Thyroid gland (tissue), 4 donors: ENCODE measurements around the gene ADARB1. TPM values are rescaled to one million over a fixed set of nuclear protein-coding genes. Genes with fewer than 3 reads are reported as not detected.

Source experiments
- DNase-seq, 2 donors: peaks; one replicate each; pipeline ENCODE4 v3.0.0-alpha.2; 2019
- H3K27ac ChIP-seq, 3 donors: fragments of 200-600 bp; sonication (generic); 1 replicate in 2 of 3; 2 replicates in 1 of 3; pipeline ENCODE4 v1.5.1; 2016 to 2019; ENCODE audit warnings: mild to moderate bottlenecking in 1 of 3, moderate library complexity in 1 of 3
- H3K27me3 ChIP-seq: fragments of 200-600 bp; sonication (generic); one replicate; pipeline ENCODE4 v1.5.1; 2019
- H3K36me3 ChIP-seq, 2 donors: fragments of 200-600 bp; sonication (generic); one replicate each; pipeline ENCODE4 v1.5.1; 2016 to 2019
- H3K4me1 ChIP-seq, 2 donors: fragments of 200-600 bp; sonication (generic); one replicate each; pipeline ENCODE4 v1.5.1; 2017 to 2019
- H3K4me3 ChIP-seq, 3 donors: fragments of 200-600 bp; sonication (generic); replicated peaks in 1 of 3; 1 replicate in 2 of 3; 2 replicates in 1 of 3; pipeline ENCODE4 v1.5.1; 2016; ENCODE audit warnings: mild to moderate bottlenecking in 1 of 3
- H3K9me3 ChIP-seq: fragments of 200-600 bp; sonication (generic); one replicate; pipeline ENCODE4 v1.5.1; 2017
- POLR2A ChIP-seq, 2 donors: fragments of 450-650 bp; IDR thresholded peaks; one replicate each; pipeline ENCODE4 v1.6.1; 2017; ENCODE audit warnings: antibody characterized with exemption in 2 of 2, mild to moderate bottlenecking in 2 of 2, moderate library complexity in 1 of 2
- WGBS, 2 donors: methylation state at CpG; one replicate each; pipeline ENCODE4 v1.1.5; 2017; 5-methylcytosine and 5-hydroxymethylcytosine counted together
- intact Hi-C: fragments of 100-400 bp; cut with DNase I; formaldehyde crosslinking; loops from one replicate; pipeline ENCODE4 v1.15.1; 2023
- total RNA-seq, 4 donors: library from RNA; depleted of rRNA; stranded (reverse); fragments of >200 nt; gene quantifications; one replicate each; pipeline ENCODE4 v1.2.3, GENCODE V29; 2016
- TF ChIP-seq, protein P1 (sequence below), 6 experiments: fragments of 200-600 bp in 3 of 6; fragments of 450-650 bp in 3 of 6; sonication (generic) in 3 of 6; IDR thresholded peaks; one replicate each; pipeline ENCODE4 v1.5.1; 2016 to 2019; ENCODE audit warnings: antibody characterized with exemption in 6 of 6, mild to moderate bottlenecking in 2 of 6, inconsistent platforms in 1 of 6, moderate library complexity in 1 of 6

ADARB1 gene
- total RNA-seq, 4 donors from 2014 or later, result 5.0 to 20.2 (median 10.1) TPM

DNA sequence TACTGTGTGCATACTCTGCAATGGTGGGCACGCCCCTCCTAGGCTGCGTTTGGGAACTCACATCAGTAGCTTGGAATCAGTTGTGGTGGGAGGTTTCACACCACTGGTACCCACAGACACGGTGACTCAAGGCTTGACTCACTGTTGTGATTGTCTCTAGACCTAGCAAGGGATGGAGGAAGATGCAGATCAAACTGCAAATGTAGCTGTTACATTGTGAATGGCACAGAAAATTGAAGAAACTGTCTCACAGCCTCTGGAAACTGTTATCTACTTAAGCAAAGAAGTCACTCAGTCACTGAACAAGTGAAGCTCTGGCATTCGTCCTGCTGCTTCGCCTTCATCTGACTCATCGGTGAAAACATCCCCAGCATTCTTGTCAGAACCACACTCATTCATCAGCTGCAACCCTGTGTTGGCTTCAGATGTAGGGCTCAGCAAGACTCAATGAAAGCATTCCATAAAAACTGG, 153.8 kb downstream of the ADARB1 start:
- 64 to 77% methylated on average over 6 of the region's 6 CpGs for WGBS, 2 donors
- no peaks in the 10 kb centered on the region for H3K4me1 ChIP-seq
- intact Hi-C loops, result no loop called here
- H3K27me3 ChIP-seq, result peaks cover 4% of the 10 kb centered on the region
- H3K27ac ChIP-seq, result no peak overlapping the region
- no peaks in the 10 kb centered on the region for H3K36me3 ChIP-seq
- H3K4me3 ChIP-seq, result no peak overlapping the region
- no peaks in the 10 kb centered on the region for H3K9me3 ChIP-seq
- no peak for TF ChIP-seq POLR2A (IDR thresholded peaks at IDR 0.05)
- no peak for DNase-seq

DNA sequence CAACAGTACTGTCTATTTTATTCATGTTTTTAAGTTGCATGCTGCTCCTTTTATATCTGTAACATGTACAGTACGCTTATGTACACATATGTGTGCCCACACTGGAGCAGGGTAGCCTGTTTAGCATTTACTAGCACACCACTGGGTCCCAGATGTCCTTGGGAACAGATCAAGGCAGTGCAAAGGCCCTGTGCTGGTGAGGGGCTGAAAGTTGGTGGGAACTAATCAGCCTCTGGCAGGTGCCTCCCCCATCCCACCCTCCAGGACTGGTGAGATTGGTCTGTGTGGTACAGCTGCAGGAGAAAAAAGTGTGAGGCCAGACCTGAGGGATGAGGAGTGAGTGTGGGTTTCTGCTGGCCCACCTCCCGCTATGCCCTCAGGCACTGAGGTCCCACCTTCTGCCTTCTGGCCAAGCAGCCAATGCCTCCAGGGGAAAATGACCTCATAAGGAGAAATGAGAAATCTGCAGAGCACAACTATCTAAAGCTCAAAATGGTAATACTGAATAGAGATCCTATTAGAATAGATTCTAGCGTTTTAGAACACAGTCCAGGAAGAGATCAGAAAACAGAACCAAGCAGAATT, 154.4 kb downstream of the ADARB1 start:
- no peak for DNase-seq
- TF ChIP-seq POLR2A (IDR thresholded peaks at IDR 0.05), result no peak
- TF ChIP-seq, protein P1, sequence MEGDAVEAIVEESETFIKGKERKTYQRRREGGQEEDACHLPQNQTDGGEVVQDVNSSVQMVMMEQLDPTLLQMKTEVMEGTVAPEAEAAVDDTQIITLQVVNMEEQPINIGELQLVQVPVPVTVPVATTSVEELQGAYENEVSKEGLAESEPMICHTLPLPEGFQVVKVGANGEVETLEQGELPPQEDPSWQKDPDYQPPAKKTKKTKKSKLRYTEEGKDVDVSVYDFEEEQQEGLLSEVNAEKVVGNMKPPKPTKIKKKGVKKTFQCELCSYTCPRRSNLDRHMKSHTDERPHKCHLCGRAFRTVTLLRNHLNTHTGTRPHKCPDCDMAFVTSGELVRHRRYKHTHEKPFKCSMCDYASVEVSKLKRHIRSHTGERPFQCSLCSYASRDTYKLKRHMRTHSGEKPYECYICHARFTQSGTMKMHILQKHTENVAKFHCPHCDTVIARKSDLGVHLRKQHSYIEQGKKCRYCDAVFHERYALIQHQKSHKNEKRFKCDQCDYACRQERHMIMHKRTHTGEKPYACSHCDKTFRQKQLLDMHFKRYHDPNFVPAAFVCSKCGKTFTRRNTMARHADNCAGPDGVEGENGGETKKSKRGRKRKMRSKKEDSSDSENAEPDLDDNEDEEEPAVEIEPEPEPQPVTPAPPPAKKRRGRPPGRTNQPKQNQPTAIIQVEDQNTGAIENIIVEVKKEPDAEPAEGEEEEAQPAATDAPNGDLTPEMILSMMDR (IDR thresholded peaks at IDR 0.05), result no peak
- intact Hi-C loops, result no loop called here
- Histone ChIP-seq H3K4me1 (no peaks in the 10 kb centered on the region), H3K4me3 (no peak overlapping the region), H3K36me3 (no peaks in the 10 kb centered on the region), H3K27me3 (peaks cover 4% of the 10 kb centered on the region), H3K9me3 (no peaks in the 10 kb centered on the region), H3K27ac (no peak overlapping the region)
- 83 to 89% methylated on average over 3 of the region's 3 CpGs for whole genome bisulfite sequencing, 2 donors

DNA sequence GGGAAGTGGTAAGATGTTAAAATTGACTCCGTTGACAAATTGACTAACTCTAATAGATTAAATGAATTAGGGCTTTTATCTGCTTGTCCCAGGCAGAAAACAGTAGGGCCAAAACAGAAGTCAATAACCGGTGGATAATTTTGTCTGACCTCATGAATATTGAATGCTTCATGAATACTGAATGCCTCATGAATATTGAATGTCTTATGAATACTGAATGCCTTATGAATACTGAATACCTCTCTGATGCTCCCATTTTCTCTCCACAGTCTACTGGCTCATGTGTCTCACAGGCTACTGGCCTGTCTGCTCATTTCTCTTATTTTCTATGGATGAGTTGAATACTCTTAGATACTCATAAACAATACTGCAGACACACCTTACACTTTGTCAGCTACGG, 157.3 kb downstream of the ADARB1 start:
- WGBS, 2 donors, result 87 to 90% methylated on average over 3 of the region's 3 CpGs
- Histone ChIP-seq H3K4me1 (no peaks in the 10 kb centered on the region), H3K9me3 (no peaks in the 10 kb centered on the region), H3K27ac (no peak overlapping the region), H3K4me3 (no peak overlapping the region), H3K36me3 (no peaks in the 10 kb centered on the region), H3K27me3 (no peaks in the 10 kb centered on the region)
- DNase-seq, result no peak
- TF ChIP-seq POLR2A (IDR thresholded peaks at IDR 0.05), result no peak
- TF ChIP-seq, protein P1 (IDR thresholded peaks at IDR 0.05), result no peak
- intact Hi-C loops, result no loop called here

DNA sequence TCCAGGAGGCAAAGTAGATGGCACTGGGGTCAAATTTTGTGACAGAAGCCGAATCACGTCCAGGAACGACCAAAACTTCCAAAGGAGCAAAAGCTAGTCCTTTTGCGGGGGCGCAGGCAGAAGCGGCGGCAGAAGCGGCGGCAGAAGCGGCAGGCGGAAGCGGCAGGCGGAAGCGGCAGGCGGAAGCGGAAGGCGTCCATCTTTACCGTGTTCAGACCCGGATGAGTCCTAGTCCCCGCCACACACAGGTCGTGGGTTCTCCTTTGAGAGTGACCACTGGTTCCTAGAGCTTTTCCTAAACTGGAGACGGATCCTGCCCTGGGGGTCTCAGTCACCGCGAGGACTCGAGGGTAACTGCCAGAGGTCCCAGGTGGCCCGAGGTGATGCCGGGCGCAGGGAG, 159.7 kb downstream of the ADARB1 start:
- Histone ChIP-seq H3K4me1 (no peaks in the 10 kb centered on the region), H3K36me3 (no peaks in the 10 kb centered on the region), H3K4me3 (no peak overlapping the region), H3K27ac (no peak overlapping the region), H3K27me3 (no peaks in the 10 kb centered on the region), H3K9me3 (no peaks in the 10 kb centered on the region)
- intact Hi-C loops, result no loop called here
- WGBS, 2 donors, result 88% methylated on average over 28 of the region's 28 CpGs
- no peak for DNase-seq
- no peak for TF ChIP-seq POLR2A (IDR thresholded peaks at IDR 0.05)
- TF ChIP-seq, protein P1 (IDR thresholded peaks at IDR 0.05), result no peak

DNA sequence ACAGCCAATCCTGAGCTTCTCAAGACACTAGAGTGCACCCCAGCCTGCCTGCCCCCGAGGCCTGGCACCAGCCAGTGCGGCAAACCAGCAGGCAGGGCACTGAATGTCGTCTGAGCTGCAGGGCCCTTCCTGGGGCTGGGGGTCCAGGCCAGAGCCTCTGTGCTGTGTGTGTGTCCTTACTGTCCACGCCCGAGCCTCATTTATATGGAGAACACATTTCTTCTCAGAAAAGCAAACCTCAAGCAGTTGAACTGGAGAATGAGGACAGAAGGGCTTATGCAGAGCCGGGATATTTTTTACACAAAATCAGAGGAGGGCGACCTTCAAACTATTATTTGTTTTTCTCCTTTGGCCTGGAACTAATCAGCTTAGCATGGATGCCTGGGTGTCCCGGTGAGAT, 160.6 kb downstream of the ADARB1 start:
- intact Hi-C loops, result no loop called here
- DNase-seq, result no peak

More for the DNA sequence above, 160.6 kb downstream of the ADARB1 start:
- no peak for TF ChIP-seq POLR2A (IDR thresholded peaks at IDR 0.05)
- TF ChIP-seq, protein P1 (IDR thresholded peaks at IDR 0.05), result no peak
- 69 to 80% methylated on average over 8 of the region's 8 CpGs for WGBS, 2 donors
- Histone ChIP-seq H3K27me3 (no peaks in the 10 kb centered on the region), H3K4me1 (no peaks in the 10 kb centered on the region), H3K27ac (no peak overlapping the region), H3K36me3 (no peaks in the 10 kb centered on the region), H3K4me3 (no peak overlapping the region), H3K9me3 (no peaks in the 10 kb centered on the region)
